HCT116 (cell line): ENCODE measurements around the gene TRIM72.
"Not testable (repeated sequence)": the region's sequence is repeated elsewhere in the genome, so short reads cannot be mapped to it uniquely, and the experiment has no call there.

Experiments used
- EZH2 ChIP-seq: fragments of 200-600 bp; sonication (generic); IDR thresholded peaks from 2 replicates; pipeline ENCODE4 v1.6.1; 2017; ENCODE audit warnings: antibody characterized with exemption, mixed run types
- EZH2phosphoT487 ChIP-seq: fragments of 200-600 bp; IDR thresholded peaks from 2 replicates; pipeline ENCODE4 v1.6.1; 2018; ENCODE audit warnings: antibody characterized with exemption, borderline replicate concordance
- POLR2A ChIP-seq: IDR thresholded peaks from 2 replicates; pipeline ENCODE4 v1.7.0; 2011; ENCODE audit warnings: borderline replicate concordance; ENCODE audit not compliant: insufficient read depth, insufficient read length; ENCODE audit errors: extremely low read depth
- POLR2AphosphoS5 ChIP-seq: IDR thresholded peaks from 2 replicates; pipeline ENCODE4 v1.6.1; 2011; ENCODE audit warnings: mild to moderate bottlenecking, low read depth, low read length, moderate library complexity
- RAD21 ChIP-seq: IDR thresholded peaks from 2 replicates; pipeline ENCODE4 v1.6.1; 2012; ENCODE audit warnings: low read depth, mild to moderate bottlenecking
- SP1 ChIP-seq: IDR thresholded peaks from 2 replicates; pipeline ENCODE4 v1.6.1; 2012; ENCODE audit warnings: low read depth
- SRF ChIP-seq: IDR thresholded peaks from 2 replicates; pipeline ENCODE4 v1.6.1; 2012; ENCODE audit warnings: low read depth
- ZFX ChIP-seq: fragments of 450-650 bp; IDR thresholded peaks from 2 replicates; pipeline ENCODE4 v1.6.1; 2017
- TF ChIP-seq, protein P1 (sequence below): IDR thresholded peaks from 2 replicates; pipeline ENCODE4 v1.6.1; 2011; ENCODE audit warnings: mild to moderate bottlenecking, low read length, moderate library complexity; ENCODE audit not compliant: insufficient replicate concordance; ENCODE audit errors: extremely low read depth
- TF ChIP-seq, protein P2 (sequence below), 3 experiments: fragments of 200-600 bp in 1 of 3; sonication (generic) in 1 of 3; IDR thresholded peaks in 2 of 3; conservative IDR thresholded peaks in 1 of 3; 2 replicates each; pipeline ENCODE4 v1.5.1; 2012 to 2017; ENCODE audit warnings: low read depth in 2 of 3, low read length in 2 of 3, antibody characterized with exemption in 1 of 3, borderline replicate concordance in 1 of 3, control low read depth in 1 of 3, mild to moderate bottlenecking in 1 of 3, mixed read lengths in 1 of 3, mixed run types in 1 of 3, moderate library complexity in 1 of 3; ENCODE audit not compliant: insufficient read depth in 1 of 3
- TF ChIP-seq, protein P3 (sequence below): IDR thresholded peaks from 2 replicates; pipeline ENCODE4 v1.6.1; 2012

DNA sequence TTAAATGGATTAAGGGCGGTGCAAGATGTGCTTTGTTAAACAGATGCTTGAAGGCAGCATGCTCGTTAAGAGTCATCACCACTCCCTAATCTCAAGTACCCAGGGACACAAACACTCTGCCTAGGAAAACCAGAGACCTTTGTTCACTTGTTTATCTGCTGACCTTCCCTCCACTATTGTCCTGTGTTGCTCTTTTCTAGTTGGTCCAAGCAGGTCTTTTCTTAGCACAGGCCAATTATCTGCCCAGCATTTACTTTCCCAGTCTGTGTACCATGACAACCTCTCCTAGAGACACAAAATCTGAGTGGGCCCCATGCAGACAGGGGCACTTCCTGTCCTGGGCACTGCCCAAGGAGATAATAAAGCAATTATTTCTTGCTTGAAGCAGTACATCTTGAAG lies 43.9 kb upstream of the TRIM72 start:
- TF ChIP-seq SRF, POLR2A, EZH2phosphoT487, POLR2AphosphoS5, SP1, EZH2, ZFX, RAD21: not testable (repeated sequence)
- TF ChIP-seq, protein P1, sequence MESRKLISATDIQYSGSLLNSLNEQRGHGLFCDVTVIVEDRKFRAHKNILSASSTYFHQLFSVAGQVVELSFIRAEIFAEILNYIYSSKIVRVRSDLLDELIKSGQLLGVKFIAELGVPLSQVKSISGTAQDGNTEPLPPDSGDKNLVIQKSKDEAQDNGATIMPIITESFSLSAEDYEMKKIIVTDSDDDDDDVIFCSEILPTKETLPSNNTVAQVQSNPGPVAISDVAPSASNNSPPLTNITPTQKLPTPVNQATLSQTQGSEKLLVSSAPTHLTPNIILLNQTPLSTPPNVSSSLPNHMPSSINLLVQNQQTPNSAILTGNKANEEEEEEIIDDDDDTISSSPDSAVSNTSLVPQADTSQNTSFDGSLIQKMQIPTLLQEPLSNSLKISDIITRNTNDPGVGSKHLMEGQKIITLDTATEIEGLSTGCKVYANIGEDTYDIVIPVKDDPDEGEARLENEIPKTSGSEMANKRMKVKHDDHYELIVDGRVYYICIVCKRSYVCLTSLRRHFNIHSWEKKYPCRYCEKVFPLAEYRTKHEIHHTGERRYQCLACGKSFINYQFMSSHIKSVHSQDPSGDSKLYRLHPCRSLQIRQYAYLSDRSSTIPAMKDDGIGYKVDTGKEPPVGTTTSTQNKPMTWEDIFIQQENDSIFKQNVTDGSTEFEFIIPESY = not testable (repeated sequence)
- TF ChIP-seq, protein P2, sequence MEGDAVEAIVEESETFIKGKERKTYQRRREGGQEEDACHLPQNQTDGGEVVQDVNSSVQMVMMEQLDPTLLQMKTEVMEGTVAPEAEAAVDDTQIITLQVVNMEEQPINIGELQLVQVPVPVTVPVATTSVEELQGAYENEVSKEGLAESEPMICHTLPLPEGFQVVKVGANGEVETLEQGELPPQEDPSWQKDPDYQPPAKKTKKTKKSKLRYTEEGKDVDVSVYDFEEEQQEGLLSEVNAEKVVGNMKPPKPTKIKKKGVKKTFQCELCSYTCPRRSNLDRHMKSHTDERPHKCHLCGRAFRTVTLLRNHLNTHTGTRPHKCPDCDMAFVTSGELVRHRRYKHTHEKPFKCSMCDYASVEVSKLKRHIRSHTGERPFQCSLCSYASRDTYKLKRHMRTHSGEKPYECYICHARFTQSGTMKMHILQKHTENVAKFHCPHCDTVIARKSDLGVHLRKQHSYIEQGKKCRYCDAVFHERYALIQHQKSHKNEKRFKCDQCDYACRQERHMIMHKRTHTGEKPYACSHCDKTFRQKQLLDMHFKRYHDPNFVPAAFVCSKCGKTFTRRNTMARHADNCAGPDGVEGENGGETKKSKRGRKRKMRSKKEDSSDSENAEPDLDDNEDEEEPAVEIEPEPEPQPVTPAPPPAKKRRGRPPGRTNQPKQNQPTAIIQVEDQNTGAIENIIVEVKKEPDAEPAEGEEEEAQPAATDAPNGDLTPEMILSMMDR (IDR thresholded peaks at IDR 0.05 in 2 of 3, conservative IDR thresholded peaks at IDR 0.05 in 1 of 3; ENCODE audit: borderline replicate concordance in 1 of 3, insufficient read depth in 1 of 3, low read depth in 2 of 3, low read length in 2 of 3) = not testable (repeated sequence)
- TF ChIP-seq, protein P3, sequence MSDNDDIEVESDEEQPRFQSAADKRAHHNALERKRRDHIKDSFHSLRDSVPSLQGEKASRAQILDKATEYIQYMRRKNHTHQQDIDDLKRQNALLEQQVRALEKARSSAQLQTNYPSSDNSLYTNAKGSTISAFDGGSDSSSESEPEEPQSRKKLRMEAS = not testable (repeated sequence)
